HepG2 (cell line): Measurements from ENCODE around the gene REPIN1. TPM values are rescaled to one million over a fixed set of nuclear protein-coding genes. Genes with fewer than 3 reads are reported as not detected.

ENCODE experiments used
- BCLAF1 ChIP-seq: fragments of 450-650 bp; IDR thresholded peaks from 2 replicates; pipeline ENCODE4 v1.6.1; 2017; ENCODE audit warnings: mild to moderate bottlenecking
- FOXA3 ChIP-seq: IDR thresholded peaks from 2 replicates; pipeline ENCODE4 v1.6.1; 2016; ENCODE audit warnings: missing genetic modification reagents, missing compliant biosample characterization
- GATAD1 ChIP-seq: IDR thresholded peaks from 2 replicates; pipeline ENCODE4 v1.6.1; 2016; ENCODE audit warnings: missing genetic modification reagents, missing compliant biosample characterization
- PRDM10 ChIP-seq: sonication (generic); formaldehyde crosslinking; IDR thresholded peaks from 2 replicates; pipeline ENCODE4 v1.4.0; 2020; ENCODE audit warnings: low read depth, missing genetic modification reagents
- RBM39 ChIP-seq: fragments of 200-400 bp; formaldehyde crosslinking; IDR thresholded peaks from one replicate; pipeline ENCODE4 v1.6.1; 2018; ENCODE audit warnings: antibody characterized with exemption, mild to moderate bottlenecking, low read depth, low read length; ENCODE audit not compliant: poor library complexity, severe bottlenecking
- SMAD3 ChIP-seq: sonication (generic); formaldehyde crosslinking; IDR thresholded peaks from 2 replicates; pipeline ENCODE4 v1.4.0; 2020; ENCODE audit warnings: missing genetic modification reagents
- ZEB1 ChIP-seq: IDR thresholded peaks from 2 replicates; pipeline ENCODE4 v1.6.1; 2012; ENCODE audit warnings: mild to moderate bottlenecking, low read depth, inconsistent platforms; ENCODE audit not compliant: insufficient replicate concordance
- ZNF33B ChIP-seq: sonication (generic); formaldehyde crosslinking; IDR thresholded peaks from 2 replicates; pipeline ENCODE4 v1.5.1; 2020; ENCODE audit warnings: mild to moderate bottlenecking, missing genetic modification reagents
- ZNF451 ChIP-seq: sonication (generic); formaldehyde crosslinking; IDR thresholded peaks from 2 replicates; pipeline ENCODE4 v1.5.0; 2020; ENCODE audit warnings: mild to moderate bottlenecking, missing genetic modification reagents
- ZNF552 ChIP-seq: sonication (generic); formaldehyde crosslinking; IDR thresholded peaks from 2 replicates; pipeline ENCODE4 v1.9.0; 2022; ENCODE audit warnings: missing genetic modification reagents, mild to moderate bottlenecking, borderline replicate concordance
- polyA plus RNA-seq, 8 experiments: library from polyadenylated mRNA; depleted of rRNA in 3 of 8; stranded (reverse) in 7 of 8; unstranded in 1 of 8; fragments of >200 nt; fragmentation: Illumina TruSeq in 4 of 8; extraction: Trizol in 4 of 8; gene quantifications; 2 replicates each; pipeline versions ENCODE4 v1.2.1 to v1.2.3, GENCODE V29; 2011 to 2016; ENCODE audit warnings: low read depth in 4 of 8, missing spikeins in 1 of 8, mixed read lengths in 1 of 8; ENCODE audit not compliant: insufficient read depth in 1 of 8
- total RNA-seq, 5 experiments: library from RNA; depleted of rRNA; stranded (reverse); fragments of >200 nt; fragmentation: Illumina TruSeq; extraction: Trizol; gene quantifications; 2 replicates each; pipeline ENCODE4 v1.2.3, GENCODE V29; 2016; ENCODE audit warnings: low read depth in 1 of 5
- TF ChIP-seq, protein P1 (sequence below): sonication (generic); formaldehyde crosslinking; IDR thresholded peaks from 2 replicates; pipeline ENCODE4 v1.5.1; 2020; ENCODE audit warnings: missing genetic modification reagents, mild to moderate bottlenecking, borderline replicate concordance
- TF ChIP-seq, protein P2 (sequence below): sonication (generic); formaldehyde crosslinking; IDR thresholded peaks from 2 replicates; pipeline ENCODE4 v1.5.1; 2020; ENCODE audit warnings: mild to moderate bottlenecking, missing genetic modification reagents, moderate library complexity
- TF ChIP-seq, protein P3 (sequence below): sonication (generic); formaldehyde crosslinking; IDR thresholded peaks from 2 replicates; pipeline ENCODE4 v1.8.1; 2023; ENCODE audit warnings: mild to moderate bottlenecking, missing genetic modification reagents
- TF ChIP-seq, protein P4 (sequence below): sonication (generic); formaldehyde crosslinking; IDR thresholded peaks from 2 replicates; pipeline ENCODE4 v1.4.0; 2020; ENCODE audit warnings: mild to moderate bottlenecking, missing genetic modification reagents

The REPIN1 gene
- total and polyA plus RNA-seq, 2 of the 13 experiments (the other 11 are each of a cell fraction or from before 2014, with no cell fraction given) = 69.9 to 108 TPM

- peak; percentile 36 for TF ChIP-seq ZEB1
- TF ChIP-seq BCLAF1 = no peak
- TF ChIP-seq SMAD3 (CRISPR knock-in tag) = peak; percentile 95; the same call in 1 of the 2 replicates
- TF ChIP-seq, protein P1, sequence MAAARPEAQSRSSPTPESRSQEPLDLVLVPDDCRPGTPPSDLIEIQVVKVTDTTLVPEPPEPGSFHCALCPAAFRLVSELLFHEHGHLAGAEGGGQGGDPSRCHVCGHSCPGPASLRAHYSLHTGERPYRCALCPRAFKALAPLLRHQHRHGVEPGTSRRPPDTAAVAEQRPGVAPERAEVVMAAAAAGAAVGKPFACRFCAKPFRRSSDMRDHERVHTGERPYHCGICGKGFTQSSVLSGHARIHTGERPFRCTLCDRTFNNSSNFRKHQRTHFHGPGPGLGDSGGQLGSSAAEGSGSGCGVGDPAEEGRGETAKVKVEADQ (CRISPR knock-in tag) = 0 out of 2 replicates have a peak, but pooled peaks have one; percentile 27
- TF ChIP-seq ZNF451 (CRISPR knock-in tag) = peak; percentile 93
- peak; percentile 85 for TF ChIP-seq RBM39
- TF ChIP-seq, protein P2, sequence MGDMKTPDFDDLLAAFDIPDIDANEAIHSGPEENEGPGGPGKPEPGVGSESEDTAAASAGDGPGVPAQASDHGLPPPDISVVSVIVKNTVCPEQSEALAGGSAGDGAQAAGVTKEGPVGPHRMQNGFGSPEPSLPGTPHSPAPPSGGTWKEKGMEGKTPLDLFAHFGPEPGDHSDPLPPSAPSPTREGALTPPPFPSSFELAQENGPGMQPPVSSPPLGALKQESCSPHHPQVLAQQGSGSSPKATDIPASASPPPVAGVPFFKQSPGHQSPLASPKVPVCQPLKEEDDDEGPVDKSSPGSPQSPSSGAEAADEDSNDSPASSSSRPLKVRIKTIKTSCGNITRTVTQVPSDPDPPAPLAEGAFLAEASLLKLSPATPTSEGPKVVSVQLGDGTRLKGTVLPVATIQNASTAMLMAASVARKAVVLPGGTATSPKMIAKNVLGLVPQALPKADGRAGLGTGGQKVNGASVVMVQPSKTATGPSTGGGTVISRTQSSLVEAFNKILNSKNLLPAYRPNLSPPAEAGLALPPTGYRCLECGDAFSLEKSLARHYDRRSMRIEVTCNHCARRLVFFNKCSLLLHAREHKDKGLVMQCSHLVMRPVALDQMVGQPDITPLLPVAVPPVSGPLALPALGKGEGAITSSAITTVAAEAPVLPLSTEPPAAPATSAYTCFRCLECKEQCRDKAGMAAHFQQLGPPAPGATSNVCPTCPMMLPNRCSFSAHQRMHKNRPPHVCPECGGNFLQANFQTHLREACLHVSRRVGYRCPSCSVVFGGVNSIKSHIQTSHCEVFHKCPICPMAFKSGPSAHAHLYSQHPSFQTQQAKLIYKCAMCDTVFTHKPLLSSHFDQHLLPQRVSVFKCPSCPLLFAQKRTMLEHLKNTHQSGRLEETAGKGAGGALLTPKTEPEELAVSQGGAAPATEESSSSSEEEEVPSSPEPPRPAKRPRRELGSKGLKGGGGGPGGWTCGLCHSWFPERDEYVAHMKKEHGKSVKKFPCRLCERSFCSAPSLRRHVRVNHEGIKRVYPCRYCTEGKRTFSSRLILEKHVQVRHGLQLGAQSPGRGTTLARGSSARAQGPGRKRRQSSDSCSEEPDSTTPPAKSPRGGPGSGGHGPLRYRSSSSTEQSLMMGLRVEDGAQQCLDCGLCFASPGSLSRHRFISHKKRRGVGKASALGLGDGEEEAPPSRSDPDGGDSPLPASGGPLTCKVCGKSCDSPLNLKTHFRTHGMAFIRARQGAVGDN = peak; percentile 98
- TF ChIP-seq, protein P3, sequence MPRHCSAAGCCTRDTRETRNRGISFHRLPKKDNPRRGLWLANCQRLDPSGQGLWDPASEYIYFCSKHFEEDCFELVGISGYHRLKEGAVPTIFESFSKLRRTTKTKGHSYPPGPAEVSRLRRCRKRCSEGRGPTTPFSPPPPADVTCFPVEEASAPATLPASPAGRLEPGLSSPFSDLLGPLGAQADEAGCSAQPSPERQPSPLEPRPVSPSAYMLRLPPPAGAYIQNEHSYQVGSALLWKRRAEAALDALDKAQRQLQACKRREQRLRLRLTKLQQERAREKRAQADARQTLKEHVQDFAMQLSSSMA (CRISPR knock-in tag) = peak; percentile 49; the same call in 1 of the 2 replicates
- TF ChIP-seq GATAD1 (CRISPR knock-in tag) = peak; percentile 78
- TF ChIP-seq PRDM10 (CRISPR knock-in tag) = peak; percentile 95
- TF ChIP-seq, protein P4, sequence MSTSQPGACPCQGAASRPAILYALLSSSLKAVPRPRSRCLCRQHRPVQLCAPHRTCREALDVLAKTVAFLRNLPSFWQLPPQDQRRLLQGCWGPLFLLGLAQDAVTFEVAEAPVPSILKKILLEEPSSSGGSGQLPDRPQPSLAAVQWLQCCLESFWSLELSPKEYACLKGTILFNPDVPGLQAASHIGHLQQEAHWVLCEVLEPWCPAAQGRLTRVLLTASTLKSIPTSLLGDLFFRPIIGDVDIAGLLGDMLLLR = peak; percentile 42; the same call in 1 of the 2 replicates
- TF ChIP-seq FOXA3 (CRISPR knock-in tag) = peak; percentile 85
- TF ChIP-seq ZNF552 (CRISPR knock-in tag) = 0 out of 2 replicates have a peak, but pooled peaks have one; percentile 61
- TF ChIP-seq ZNF33B (CRISPR knock-in tag) = 0 out of 2 replicates have a peak, but pooled peaks have one; percentile 26
Measured at GRCh38 chr7:150388709-150389531, 20.3 kb downstream of the REPIN1 start (continued).
